Measurements from ENCODE around the gene DYRK3.

The DYRK3 gene

DNA sequence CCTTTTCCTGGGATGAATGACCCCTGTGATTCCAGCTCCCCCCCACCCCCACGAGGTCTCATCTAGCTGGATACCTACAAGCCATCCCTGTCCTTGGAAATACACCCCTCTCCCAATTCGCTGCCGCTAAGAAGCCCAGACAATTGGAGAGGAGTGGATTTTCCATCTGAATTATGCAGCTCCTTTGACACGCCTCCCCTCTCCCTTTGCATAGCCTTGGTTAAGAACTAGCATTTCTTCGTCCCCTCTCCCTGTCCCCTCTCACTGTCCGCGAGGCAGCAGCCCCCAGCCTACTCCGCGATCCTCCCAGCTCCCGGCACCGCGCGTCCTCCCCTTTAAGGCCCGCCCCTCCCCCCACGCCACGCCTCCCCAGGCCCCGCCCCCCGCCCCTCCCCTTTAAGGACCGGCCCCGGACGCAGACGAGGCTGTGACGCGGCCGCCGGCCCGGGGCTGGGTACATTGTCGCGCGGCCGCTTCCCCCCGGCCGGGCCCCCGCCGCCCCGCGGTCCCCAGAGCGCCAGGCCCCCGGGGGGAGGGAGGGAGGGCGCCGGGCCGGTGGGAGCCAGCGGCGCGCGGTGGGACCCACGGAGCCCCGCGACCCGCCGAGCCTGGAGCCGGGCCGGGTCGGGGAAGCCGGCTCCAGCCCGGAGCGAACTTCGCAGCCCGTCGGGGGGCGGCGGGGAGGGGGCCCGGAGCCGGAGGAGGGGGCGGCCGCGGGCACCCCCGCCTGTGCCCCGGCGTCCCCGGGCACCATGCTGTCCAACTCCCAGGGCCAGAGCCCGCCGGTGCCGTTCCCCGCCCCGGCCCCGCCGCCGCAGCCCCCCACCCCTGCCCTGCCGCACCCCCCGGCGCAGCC, 49.4 kb downstream of the DYRK3 start, which contains the start of gene MAPKAPK2:
MAPKAPK2 (plus strand) TSS at position 428 of the 856 bp plus-strand sequence; CDS start at position 753, 325 bp downstream.
- peak; percentile 78 for DNase-seq

DNA sequence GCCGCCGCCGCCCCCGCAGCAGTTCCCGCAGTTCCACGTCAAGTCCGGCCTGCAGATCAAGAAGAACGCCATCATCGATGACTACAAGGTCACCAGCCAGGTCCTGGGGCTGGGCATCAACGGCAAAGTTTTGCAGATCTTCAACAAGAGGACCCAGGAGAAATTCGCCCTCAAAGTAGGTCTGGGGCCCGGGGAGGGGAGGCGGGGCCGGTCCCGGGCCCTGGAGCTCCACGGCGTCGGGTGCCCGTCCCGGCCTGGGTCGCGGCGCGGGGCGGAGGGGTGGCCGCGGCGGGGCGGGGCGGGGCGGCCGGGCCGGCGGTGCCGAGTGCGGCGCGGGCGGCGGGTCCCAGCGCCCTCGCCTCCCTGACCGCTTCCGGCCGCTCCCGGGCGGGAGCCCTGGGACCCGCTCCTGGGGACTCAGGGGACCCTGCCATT, 50.0 kb downstream of the DYRK3 start:
- DNase-seq, result peak; percentile 35

DNA sequence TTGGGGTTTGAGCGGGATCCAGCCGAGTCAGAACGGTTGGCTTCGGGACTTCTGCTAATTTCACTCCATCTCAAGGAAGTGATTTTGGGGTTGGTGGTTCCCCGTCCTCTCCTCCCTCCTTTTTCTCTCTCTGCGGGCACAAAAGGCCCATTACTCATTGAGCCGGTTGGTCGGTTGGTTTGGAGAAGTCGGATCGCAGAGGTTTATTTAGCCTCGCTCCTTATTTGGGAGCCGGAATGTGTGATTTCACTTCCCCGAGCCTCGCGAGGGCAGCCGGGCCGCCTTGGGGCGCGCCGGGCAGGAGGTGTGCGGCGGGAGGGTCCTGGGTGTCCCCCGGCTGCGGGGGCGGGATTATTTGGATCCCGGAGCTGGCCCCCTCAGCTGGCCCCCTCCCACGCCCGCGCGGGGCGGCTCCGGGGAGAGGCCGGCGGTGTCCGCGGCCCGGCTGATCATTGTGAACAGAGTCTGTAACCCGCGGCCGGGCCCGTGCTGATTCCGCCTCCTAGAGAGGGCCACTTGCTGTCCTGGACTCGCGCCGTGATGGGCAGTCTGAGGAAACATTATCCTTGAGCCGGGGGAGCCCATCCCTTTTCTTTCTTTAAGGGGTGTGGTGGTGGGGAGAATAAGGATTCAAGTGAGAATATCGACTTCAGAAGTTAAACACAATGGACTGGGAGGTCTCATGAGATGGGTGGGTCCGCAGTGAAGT, 50.6 kb downstream of the DYRK3 start:
- peak; percentile 65 for DNase-seq

DNA sequence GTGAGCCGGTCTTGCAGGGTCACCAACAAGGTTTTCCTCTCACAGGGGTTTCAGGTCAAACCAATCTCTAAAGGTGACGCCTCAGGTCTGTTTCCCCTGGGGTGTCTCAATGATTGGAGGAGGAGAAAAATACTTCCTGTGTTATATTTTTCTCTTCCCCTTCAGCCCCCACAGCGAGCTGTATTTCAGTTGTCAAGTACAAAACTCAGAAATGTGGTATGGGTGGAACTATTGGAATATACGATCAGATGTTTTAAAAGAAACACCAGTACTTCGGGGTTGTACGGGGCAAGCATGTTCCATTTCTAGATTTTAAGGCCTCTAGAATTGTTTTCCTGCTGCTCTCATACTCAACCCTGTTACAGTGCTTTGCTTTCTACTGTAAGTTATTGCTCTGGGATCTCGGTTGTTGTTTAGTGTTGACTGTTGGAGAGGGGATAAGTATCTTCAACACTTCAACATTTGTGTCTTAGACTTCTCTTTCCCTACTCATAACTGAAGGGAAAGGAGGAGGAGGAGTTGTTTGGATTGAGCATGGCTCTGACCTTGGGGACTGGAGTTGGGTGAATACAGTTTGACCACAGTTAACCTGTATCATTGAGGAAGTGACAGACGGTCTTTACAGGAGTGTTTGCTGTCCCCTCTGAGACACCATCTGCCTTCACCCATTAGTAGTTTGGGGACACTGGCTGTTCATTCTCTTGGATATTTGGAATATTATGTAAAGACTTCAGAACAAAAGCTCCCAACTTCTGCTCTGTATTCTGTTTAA, 51.3 kb downstream of the DYRK3 start:
- DNase-seq, result peak; percentile 61

DNA sequence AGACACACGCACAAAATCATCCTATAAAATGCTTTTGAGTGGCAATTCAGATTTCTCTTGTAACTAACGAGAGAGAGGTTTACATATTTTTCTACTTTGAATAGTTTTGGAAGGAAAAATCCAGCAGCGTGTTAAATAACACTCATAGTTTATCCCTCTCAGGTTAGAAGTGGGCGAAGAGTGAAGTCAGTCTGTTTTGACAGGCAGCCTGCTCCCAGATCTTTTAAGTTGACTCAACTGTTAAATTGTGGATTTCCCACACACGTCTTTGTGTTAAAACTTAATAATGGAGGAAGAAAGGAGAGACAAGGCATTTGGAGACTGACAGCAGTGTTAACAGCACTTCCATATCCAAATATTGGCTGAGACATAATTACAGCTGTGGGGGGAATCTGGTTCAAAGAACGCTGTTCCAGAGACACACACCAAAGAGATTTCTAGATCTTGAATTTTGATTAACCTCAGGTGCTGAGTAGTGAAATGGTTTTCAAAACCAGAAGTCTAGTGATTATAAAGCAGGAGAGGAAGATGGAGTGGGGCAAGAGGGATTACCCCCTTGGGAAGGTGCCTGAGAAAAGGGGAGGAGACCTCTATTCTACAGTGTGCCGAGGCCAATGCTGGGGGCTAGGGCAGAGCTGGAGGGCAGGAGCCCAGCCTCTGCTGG, 52.0 kb downstream of the DYRK3 start:
- DNase-seq, result no peak

DNA sequence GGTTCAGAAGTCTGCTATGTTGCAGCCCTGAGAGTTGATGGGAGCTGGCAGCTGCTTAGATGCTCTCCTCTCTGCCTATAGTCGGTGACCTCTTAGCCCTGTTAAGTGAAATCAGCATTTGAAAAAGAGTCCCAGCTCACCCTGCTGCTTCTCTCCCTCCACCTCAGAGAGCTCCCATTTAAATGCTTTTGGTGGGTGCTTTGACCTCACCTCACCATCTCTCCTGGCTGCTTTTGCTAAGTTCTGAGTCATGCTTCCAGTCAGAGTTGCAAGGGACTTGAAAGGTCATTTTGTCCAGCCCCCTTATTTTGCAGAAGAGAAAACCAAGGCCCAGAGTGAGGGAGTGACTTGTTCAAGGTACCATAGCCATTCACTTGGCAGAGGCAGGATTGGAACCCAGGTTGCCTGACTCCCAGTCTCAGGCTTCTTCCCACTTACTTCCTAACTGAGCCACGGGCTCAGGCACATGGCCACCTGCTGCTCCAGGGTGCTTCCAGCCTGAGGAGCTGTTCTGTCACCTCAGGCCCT, 52.6 kb downstream of the DYRK3 start:
- DNase-seq, result no peak

DNA sequence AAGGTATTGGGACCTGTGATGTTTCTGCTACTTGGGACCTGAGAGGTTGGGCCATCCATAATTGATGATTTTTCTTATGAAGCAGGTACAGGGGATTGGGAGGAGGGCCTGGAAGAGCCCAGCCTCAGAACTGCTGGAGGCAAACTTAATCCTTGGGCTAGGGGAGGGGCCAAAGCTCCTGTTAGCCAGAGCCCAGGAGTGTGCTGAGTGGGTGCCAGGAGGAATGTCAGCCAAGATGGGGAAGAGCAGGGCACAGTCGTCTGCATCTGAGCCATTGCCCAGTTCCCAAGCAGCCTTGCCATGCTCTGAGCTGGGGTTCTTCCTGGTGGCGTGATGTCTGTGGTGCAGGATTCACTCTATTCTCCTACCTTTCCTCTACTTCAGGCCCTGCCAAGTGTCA, 55.2 kb downstream of the DYRK3 start:
- DNase-seq, result no peak

DNA sequence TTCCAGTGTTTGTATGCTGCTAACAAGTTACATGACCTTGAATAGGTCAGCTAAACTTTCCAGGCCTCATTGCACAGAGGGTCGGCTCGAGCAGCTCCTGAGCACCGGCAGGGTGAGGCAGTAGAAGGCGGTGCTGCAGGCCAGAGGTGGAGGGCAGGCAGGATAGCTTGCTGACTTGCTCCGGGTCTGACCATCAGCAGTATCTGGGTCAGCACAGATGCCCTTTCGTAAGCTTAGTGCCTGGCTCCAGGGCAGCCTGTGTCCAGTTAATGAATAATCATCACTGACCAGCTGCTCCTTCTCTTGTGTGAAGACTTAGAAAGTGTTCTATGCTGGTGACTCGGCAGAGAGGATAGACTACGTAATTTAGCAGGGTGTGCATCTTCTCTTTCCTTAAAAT, 56.3 kb downstream of the DYRK3 start:
- no peak for DNase-seq

DNA sequence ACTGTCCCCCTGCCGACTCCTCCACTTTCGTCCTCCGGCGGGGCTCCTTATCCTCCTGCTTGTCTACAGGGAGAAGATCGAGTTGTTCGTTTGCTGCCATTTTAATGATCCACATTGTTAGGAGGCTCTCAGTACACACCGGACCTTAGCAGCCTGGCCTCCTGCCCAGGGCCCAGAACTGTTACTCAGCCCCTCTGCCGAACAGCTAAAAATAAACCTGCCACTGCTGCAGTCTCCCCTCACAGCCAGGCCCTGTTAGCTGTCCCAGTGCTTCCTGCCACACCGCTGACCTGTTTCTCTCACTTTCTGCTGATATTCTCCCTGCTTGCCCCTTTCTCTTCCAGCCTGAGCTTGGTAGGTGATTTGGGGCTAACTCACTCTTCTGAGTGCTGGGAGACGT, 57.7 kb downstream of the DYRK3 start:
- no peak for DNase-seq

DNA sequence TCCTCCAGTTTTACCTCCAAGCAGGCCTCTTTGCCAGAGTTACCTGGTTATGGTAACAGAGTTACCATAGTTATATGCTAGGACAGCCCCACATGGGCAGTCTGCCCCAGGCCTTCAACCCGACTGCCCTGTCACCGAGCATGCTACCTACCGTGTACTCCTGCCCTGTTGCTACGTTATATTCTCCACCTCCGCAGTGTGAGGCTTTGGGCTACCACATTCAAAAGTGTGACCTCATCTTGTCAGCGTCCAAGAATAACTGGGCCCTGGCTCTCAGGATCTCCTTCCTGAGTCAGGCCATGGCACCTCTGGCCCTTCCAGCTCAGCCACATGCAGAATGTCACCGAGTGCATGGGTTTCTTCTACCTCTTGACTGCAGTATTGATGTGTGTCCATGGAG, 58.3 kb downstream of the DYRK3 start:
- no peak for DNase-seq

DNA sequence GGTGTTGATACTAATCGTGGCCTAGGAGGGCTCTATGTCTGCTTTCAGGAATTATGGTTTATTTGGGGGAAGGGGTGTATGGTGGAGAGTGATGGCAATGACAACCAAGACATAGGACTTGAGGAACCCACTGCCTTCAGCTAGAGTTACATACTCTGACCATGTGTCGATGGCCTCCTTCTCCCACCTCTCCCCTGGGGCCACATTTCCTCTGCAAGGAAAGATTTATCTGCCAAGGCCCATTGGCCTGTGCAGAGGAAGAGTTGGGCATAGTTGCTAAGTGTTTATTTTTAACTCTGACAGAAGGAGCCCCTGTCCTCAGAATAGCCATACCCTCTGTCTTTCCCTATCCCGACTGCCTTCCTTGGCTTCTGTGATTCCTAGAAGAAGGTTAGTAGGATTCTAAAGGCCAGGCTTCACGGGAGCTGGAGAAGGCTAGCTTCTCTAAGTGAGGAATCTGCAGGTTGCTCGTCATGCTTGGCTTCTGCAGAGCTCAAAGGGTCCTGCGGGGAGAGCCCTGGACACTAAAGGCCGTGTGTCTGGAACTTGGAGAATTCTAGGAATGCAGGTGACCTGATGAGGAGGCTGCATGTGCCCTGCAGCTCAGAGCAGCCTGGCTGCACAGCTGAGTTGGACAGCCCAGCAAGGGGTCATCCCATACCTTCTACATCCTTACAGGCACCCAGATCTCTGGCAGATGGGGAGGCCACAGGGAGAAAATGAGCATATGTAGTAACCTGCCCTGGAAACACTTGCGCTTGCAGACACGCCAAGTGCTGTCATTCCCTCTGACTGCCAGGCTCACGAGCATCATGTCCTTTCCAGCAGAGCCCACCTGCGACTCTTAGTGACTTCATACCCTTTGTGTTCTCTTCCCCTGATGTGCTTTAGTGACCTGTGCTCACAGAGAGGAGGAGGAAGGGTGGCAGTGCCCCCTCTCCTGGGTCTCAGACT, 59.1 kb downstream of the DYRK3 start:
- DNase-seq, result no peak

DNA sequence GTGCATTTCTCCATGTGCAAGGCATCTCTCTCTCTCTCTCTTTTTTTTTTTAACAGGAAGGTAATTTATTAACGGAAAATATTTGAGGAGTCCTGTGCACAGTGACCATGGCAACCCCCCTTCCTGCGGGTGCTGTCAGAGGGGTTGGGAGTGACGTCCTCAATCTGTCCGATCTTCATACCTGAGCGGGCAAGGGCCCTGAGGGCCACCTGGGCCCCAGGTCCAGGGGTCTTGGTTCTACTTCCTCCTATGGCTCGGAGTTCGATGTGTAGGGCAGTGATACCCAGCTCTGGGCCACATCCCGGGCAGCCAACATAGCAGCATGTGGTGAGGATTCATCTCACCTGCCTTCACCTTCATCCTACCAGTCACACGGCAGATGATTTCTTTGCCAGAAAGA, 60.4 kb downstream of the DYRK3 start:
- DNase-seq, result no peak

DNA sequence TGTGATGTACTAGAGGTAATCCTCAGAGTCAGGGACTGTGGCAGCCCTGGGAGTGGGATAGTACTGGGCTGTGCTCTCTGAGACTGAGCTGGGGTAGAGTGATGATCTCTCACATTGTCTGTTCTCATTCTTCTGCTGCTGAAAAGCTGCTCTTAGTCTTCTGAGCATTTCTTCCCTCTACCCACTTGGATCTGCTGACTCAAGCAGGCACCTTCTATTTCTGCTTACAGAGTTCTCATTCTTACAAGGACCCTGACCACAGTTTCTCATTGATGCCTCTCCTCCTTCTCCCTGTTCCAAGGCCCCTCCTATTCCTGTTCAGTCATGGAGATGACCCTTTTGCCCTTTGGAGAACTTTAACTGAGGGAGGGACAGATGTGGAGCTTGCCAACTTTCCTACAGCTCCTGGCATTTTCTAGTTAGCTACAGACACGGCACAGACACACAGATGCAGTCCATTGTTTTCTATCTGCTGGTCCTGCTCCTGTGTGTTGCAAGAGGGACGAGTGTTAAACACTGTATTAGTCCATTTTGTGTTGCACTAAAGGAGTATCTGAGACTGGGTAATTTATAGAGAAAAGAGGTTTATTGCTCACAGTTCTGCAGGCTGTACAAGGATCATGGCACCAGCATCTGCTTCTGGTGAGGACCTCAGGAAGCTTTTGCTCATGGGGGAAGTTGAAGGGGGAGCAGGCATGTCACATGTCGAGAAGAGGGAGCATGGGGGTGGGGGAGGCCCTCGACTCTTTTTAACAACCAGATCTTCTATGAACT, 61.7 kb downstream of the DYRK3 start:
- DNase-seq, result no peak

DNA sequence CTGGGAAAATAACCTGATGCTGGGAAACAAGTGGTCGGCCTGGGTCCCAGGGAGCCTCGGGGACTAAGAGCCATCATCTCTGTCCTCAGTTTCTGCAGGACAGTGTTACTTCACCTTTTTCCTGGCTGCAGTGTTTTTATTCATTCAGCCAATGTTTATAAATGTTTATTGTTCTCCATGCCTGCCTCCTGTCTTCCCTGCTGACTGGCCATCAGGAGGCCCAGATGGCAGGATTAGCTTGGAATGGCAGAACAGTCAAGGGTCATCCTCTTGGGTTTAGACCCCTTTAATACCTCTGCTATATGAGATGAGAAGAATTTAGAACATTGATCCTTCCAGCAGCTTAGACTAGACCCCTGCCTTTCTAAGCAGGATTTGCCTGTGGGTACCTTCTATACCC, 62.7 kb downstream of the DYRK3 start:
- no peak for DNase-seq

All from CD4-positive, alpha-beta T cell treated with Interleukin-12 subunit alpha and Interleukin-12 subunit beta, for 1 hour (primary cell).